ENCODE measurements around the gene MAB21L3.

The MAB21L3 gene

DNA sequence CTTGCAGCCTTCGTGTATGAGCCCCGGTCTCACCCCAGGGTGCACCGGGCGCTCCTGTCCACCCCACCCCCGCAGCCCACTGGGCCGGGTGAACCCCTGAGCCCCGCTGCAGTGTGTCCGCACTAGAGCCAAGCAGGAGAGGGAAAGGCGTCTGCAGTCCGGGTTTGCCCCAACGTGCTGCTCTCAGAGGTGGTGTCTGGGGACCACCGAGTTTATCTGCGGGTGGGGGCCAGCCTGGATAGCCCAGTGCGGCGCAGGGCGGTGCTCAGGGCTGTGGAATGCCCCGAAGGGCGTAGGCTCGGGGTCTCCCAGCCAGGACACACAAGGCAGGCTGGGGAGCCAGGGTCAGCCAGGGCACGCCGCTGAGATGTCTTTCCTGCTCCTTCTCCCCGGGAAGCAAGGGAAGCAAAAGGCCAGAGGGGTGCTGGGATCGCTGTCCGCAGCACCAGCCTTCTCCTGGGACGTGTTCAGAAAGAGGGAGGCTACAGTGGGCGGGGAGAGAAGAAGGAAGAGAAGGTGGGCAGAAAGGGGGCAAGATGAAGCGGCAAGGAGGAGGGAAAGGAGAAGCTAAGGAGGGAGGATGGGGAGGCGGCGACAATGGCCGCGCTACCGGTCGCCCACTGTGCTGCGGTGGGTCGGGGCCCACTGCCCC, 56.6 kb downstream of the MAB21L3 start:
- DNase-seq: no peak

DNA sequence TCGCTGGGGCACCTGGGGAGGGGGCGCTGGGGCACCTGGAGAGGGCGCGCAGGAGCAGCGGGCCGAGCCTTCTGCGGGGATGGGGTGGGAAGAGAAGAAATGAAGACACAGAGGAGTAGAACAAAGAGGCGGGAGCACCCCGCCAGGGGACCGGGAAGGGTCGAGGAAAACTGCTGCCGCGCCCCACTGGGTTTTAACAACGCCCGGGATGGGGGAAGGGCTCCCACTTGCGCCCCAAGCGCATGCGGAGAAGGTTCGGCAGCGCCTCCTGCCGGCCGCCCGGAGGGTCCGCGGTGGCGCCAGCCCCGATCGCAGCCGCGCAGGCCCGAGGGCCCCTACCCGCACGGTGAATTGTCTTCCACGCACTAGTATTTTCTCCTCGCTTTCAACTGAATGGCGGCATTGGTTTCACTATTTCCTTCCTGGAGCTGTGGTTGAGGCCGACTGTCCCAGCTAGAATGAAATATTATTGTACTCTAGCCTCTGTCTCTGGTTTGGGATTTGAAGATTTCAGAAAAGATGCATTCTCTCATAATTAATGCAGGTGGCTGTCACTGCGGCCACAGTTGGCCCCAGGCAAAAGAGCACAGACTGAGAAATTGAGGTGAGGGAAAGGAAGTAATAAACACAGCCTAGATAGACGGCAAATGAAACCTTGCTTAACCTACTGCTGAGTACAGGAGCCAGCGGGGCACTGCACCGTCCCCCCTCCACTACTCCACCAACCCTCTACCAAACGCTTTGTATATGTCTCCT, 57.3 kb downstream of the MAB21L3 start:
- DNase-seq: no peak

DNA sequence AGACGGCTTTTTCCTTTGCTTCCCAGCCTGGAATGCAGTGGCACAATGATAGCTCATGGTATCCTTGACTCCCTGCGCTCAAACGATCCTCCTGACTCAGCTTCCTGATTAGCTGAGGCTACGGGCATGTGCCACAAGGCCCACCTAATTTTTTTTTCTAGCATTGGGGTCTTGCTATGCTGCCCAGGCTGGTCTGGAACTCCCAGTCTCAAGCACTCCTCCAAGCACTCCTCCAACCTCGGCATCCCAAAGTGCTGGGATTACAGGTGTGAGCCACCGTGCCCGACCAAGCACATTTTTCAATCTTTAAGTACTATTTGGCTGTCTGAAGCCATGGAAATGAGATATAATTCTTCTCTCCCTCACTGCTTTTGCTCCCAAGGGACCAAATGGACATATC, 58.7 kb downstream of the MAB21L3 start:
- no peak for DNase-seq

DNA sequence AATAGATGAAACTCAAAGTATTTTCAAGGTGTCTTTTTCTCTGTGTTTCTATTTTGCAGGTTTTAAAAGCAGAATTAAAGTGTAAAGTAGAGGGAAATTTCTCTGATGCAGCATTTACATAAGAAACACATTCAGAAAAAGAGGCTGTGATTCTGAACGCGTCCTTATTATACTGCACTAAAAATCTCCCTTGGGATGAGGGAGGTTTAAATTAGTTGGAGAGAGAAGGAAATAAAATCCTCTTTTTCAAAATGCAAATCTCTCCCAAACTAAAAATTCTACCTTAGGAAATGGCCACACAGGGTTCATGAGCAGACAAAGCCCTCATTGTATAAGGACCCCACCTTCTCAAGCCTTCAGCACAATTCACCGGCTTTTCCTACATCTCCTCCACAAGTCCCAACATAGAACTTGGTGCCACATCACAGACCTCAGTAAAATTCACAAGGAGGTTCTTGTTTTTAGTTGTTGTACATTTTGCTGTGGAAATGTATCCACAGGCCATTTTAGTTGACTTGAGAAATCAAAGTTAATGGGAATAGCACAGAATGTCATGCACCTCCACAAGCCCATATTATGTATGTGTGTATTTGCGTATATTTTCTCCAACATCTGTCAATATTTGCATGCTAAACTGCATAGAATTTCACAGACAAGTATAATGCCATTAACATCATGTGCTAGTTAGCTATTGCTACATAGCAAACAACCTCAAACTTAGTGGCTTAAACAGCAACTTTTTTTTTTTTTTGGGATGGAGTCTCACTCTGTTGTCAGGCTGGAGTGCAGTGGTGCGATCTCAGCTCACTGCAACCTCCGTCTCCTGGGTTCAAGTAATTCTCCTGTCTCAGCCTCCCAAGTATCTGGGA, 59.8 kb downstream of the MAB21L3 start:
- DNase-seq: no peak

DNA sequence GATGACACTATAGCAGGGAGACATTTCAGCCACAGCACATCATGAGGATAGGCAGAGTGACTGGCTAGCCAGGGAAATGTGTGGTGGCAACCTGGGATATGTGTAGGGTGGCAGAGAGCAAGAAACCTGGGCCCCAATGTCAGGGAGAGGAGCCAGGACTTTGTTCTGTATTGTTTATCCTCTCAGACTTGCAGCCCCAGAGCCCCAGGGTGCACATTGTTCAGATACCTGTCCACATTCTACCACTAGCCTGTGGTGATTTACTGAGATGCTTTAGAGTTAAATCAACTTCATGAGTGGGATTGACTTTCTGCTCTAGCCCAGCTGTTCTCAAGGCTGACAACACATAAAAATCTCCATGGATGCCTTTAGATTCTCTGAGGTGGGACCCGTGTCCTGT, 61.5 kb downstream of the MAB21L3 start:
- DNase-seq: no peak

DNA sequence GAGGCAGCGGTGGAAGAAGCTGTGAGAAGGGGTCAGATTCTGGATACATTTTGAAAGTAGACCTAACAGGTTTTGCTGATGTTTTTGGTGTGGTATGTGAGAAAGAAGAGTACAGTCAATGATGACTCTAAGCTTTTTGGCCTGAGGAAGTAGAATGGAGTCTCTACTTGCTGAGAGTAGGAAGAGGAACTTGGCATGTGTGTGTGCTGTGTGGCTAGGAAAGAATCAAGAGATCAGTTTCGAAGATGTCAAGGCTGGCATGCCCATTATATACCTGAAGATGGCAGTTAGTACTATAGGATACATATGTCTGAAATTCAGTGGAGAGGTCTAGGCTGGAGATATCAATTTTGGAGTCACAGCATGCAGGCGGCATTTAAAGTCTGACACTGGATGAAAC, 64.4 kb downstream of the MAB21L3 start:
- DNase-seq: no peak

DNA sequence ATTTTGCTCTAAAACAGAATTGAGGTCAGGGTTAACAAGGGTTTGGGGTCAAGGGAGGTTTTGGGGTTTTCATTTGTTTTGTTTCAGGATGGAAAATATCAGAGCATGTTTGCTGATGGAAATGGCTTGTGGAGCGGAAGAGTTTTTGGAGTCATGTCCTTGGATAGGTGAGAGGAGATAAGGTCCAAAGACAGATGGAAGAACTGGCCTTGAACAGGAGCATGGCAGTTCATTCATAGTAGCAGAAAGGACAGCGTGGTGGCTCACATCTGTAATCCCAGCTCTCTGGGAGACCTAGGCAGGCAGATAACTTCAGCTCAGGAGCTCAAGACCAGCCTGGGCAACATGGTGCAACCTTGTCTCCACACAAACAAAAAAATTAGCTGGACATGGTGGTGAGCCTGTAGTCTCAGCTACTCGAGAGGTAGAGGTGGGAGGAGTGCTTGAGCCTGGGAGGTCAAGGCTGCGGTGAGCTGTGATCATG, 65.1 kb downstream of the MAB21L3 start:
- DNase-seq: no peak

DNA sequence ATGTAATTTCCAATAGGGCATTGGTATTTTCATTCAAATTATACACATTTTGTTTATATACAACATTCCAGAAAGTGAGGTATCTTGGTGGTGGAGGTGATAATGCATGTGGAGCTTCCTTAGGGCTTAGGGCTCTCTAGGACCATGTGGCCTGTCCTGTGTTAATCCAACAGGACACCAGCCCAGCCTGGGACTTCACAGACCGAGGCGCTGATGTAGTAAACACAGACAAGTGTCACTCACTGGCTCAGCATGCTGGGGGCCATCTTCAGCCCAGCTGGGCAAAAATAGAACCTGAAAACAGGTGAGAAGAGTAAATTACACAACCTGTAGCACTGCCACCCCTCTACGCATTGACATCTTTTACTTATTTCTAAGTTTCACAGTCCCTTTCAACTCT, 66.7 kb downstream of the MAB21L3 start:
- DNase-seq: no peak

DNA sequence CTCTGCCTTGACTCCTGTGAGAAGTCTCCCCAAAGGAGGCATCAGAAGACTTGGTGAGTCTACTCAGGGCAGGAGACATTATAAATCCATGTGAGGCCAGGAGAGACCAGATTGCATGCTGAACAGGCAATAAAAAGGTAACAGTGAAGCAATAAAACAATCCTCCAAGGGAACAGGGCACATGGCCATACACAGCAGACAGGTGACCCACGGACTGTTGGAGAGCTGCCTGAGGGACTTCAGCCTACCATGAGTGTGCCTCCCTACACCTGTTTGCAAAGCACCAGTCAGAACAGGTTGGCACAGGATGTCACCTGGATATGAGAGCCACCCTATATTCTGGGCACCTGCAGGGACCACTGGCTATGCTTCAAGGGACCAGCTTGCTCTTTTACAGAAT, 67.6 kb downstream of the MAB21L3 start:
- DNase-seq: no peak

DNA sequence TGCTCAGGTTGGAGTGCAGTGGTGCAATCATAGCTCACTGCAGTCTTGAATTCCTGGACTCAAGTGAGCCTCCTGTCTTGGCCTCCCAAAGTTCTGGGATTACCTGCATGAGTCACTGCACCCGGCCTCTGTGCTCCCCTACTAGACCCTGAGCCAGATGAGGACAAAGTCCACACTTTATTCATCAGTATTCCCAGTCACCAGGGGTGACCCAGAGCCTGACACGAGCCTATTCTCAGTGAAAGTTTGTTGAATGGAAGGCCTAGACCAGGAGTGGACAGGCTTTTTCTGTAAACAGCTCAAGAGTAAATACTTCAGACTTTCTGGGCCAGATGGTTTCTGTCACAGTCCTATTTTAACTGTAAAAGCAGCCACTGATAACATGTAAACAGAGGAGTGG, 68.2 kb downstream of the MAB21L3 start:
- DNase-seq: no peak

DNA sequence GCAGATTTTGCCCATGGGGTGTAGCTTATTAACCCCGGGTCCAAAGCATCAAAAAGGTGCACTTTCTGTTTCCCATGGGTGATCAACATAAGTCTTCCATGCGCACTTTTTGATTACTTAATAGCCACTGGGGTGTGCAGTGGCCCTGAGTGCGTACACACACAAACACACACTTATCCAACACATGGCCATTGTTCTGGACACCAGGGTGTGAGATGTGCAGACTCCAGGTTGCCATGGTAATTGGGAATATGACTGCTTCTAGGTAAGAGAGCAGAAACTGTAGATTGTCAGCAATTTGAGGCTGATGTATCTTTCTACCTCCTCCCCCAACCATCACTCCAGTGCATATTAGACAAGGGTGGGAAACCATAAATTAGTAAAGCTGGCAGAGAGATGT, 68.8 kb downstream of the MAB21L3 start:
- DNase-seq: no peak

DNA sequence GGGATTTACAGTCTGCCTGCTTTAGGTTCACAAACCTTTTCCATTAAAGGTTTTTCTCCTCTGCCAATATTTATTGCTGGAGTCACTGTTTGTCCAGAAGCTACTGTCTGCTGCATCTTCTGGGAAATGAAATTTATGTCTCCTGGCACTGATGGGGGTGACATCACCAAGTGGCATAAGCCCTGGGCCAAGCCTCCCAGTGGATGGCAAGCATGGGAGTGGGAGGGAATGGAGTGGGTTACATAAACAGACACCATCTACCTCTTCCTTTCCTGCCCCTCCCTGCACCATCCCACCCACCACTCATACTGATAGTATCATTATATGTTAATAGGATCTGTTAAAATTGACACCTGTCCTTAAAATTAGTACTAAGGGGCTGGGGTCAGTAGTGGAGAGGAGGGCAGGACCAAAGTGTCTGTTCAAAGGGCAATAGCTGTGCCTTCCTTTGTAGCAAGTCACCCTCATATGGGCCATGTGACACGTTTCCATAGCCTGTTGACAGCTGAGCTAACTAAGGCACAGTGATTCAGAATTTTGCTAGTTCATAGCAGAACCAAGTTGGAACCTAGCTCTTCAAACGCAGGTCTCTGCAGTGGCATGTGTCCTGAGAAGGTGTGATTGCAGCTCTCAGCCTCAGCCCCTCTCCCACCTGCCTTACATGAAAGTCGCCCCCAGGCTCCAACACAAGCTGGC, 71.0 kb downstream of the MAB21L3 start:
- DNase-seq: no peak

Data from DMS 273 treated with DMSO at 0.1 percent for 48 hours (cell line).